Mesenchymal stem cell (in vitro differentiated cells and primary cell): Measurements from ENCODE around the gene MRM2.
A peak's percentile ranks its signal among the peaks of the same experiment; 100 is the strongest.

Experiments
- DNase-seq: peaks from one replicate; pipeline ENCODE4 v3.0.0-alpha.2; 2013
- H2AFZ ChIP-seq: one replicate; pipeline ENCODE4 v1.6.1; 2013; ENCODE audit warnings: low read depth, mild to moderate bottlenecking, control low read depth, inconsistent platforms, low read length, moderate library complexity
- H2AK5ac ChIP-seq: 2 replicates; pipeline ENCODE4 v1.6.1; 2013; ENCODE audit warnings: low read length, moderate library complexity, mild to moderate bottlenecking, inconsistent platforms; ENCODE audit not compliant: severe bottlenecking
- H2BK120ac ChIP-seq: one replicate; pipeline ENCODE4 v1.6.1; 2013; ENCODE audit warnings: low read depth, mild to moderate bottlenecking, inconsistent platforms, low read length, moderate library complexity
- H2BK12ac ChIP-seq, 2 experiments: one replicate each; pipeline ENCODE4 v1.6.1; 2013; ENCODE audit warnings: inconsistent platforms in 2 of 2, low read length in 2 of 2, mild to moderate bottlenecking in 2 of 2, moderate library complexity in 2 of 2, control low read depth in 1 of 2
- H2BK15ac ChIP-seq: one replicate; pipeline ENCODE4 v1.6.1; 2013; ENCODE audit warnings: mild to moderate bottlenecking, low read depth, inconsistent platforms; ENCODE audit not compliant: poor library complexity, severe bottlenecking
- H2BK5ac ChIP-seq: 2 replicates; pipeline ENCODE4 v1.6.1; 2013; ENCODE audit warnings: low read depth, mild to moderate bottlenecking, low read length, control low read depth, inconsistent platforms; ENCODE audit not compliant: poor library complexity, severe bottlenecking
- H3K14ac ChIP-seq, 2 experiments: one replicate each; pipeline ENCODE4 v1.6.1; 2013; ENCODE audit warnings: inconsistent platforms in 2 of 2, low read length in 2 of 2, control low read depth in 1 of 2, mild to moderate bottlenecking in 1 of 2, moderate library complexity in 1 of 2
- H3K18ac ChIP-seq, 2 experiments: one replicate each; pipeline ENCODE4 v1.6.1; 2013; ENCODE audit warnings: inconsistent platforms in 2 of 2, low read length in 2 of 2, control low read depth in 1 of 2, low read depth in 1 of 2, mild to moderate bottlenecking in 1 of 2
- H3K23ac ChIP-seq, 2 experiments: one replicate each; pipeline ENCODE4 v1.6.1; 2013; ENCODE audit warnings: inconsistent platforms in 2 of 2, low read length in 2 of 2, mild to moderate bottlenecking in 2 of 2, moderate library complexity in 2 of 2, control low read depth in 1 of 2
- H3K27ac ChIP-seq: 2 replicates; pipeline ENCODE4 v1.5.1; 2013; ENCODE audit warnings: mild to moderate bottlenecking, moderate library complexity, low read length, control low read depth, inconsistent platforms; ENCODE audit not compliant: poor library complexity, severe bottlenecking
- H3K27me3 ChIP-seq, 2 experiments: 2 replicates each; pipeline versions ENCODE4 v1.6.1 to v1.7.0; 2013; ENCODE audit warnings: low read length in 2 of 2, mild to moderate bottlenecking in 2 of 2, moderate library complexity in 2 of 2, control low read depth in 1 of 2, inconsistent platforms in 1 of 2; ENCODE audit not compliant: control insufficient read depth in 1 of 2, insufficient read depth in 1 of 2
- H3K36me3 ChIP-seq, 2 experiments: 2 replicates each; pipeline versions ENCODE4 v1.6.1 to v1.7.0; 2013; ENCODE audit warnings: low read length in 2 of 2, control low read depth in 1 of 2, inconsistent platforms in 1 of 2, low read depth in 1 of 2, mild to moderate bottlenecking in 1 of 2; ENCODE audit not compliant: insufficient read depth in 2 of 2, control insufficient read depth in 1 of 2
- H3K4ac ChIP-seq, 2 experiments: one replicate each; pipeline ENCODE4 v1.6.1; 2013; ENCODE audit warnings: inconsistent platforms in 2 of 2, low read length in 2 of 2, mild to moderate bottlenecking in 2 of 2, moderate library complexity in 2 of 2, control low read depth in 1 of 2, low read depth in 1 of 2
- H3K4me1 ChIP-seq: 2 replicates; pipeline ENCODE4 v1.6.1; 2013; ENCODE audit warnings: low read depth, low read length, control low read depth; ENCODE audit not compliant: control insufficient read depth, insufficient read depth
- H3K4me2 ChIP-seq: 2 replicates; pipeline ENCODE4 v1.6.1; 2013; ENCODE audit warnings: low read length, mild to moderate bottlenecking, inconsistent platforms; ENCODE audit not compliant: poor library complexity, severe bottlenecking
- H3K4me3 ChIP-seq, 2 experiments: 2 replicates each; pipeline versions ENCODE4 v1.5.1 to v1.7.0; 2013; ENCODE audit warnings: low read length in 2 of 2, mild to moderate bottlenecking in 2 of 2, control low read depth in 1 of 2, low read depth in 1 of 2; ENCODE audit not compliant: insufficient read depth in 1 of 2
- H3K79me1 ChIP-seq: replicated peaks from 2 replicates; pipeline ENCODE4 v1.6.1; 2013; ENCODE audit warnings: mild to moderate bottlenecking, control low read depth, low read length, inconsistent platforms; ENCODE audit not compliant: poor library complexity, severe bottlenecking
- H3K9ac ChIP-seq: 2 replicates; pipeline ENCODE4 v1.7.0; 2013; ENCODE audit warnings: mild to moderate bottlenecking, low read length, moderate library complexity
- H3K9me3 ChIP-seq: 2 replicates; pipeline ENCODE4 v1.7.0; 2013; ENCODE audit warnings: mild to moderate bottlenecking, low read length; ENCODE audit not compliant: control insufficient read depth
- H4K8ac ChIP-seq: one replicate; pipeline ENCODE4 v1.6.1; 2013; ENCODE audit warnings: inconsistent platforms, mild to moderate bottlenecking, low read length, moderate library complexity
- H4K91ac ChIP-seq: one replicate; pipeline ENCODE4 v1.6.1; 2013; ENCODE audit warnings: mild to moderate bottlenecking, low read length, inconsistent platforms
- WGBS: methylation state at CpG from one replicate; pipeline ENCODE4 v1.1.7; 2013; ENCODE audit warnings: mixed read lengths; 5-methylcytosine and 5-hydroxymethylcytosine counted together

The MRM2 gene

DNA sequence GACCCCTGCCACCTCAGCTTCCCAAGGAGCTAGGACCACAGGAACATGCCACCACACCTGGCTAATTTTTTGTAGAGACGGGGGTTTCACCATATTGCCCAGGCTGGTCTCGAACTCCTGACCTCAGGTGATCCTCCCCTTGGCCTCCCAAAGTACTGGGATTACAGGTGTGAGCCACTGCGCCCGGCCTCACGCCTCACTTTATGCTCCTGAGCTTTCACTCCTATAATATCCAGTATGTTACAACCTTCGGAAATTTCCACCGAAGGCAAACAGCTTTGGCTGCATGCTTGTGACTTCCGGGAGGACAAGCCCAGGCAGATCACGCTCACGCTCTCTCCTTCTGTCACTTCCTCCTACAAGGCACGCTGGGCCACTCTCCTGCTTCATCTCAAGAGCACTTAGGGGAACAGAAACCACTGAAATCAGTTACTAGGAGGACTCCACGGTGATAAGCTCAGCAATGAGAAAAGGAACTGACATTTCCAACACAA, 4.8 kb downstream of the MRM2 start:
- Histone ChIP-seq H3K4ac (no peak overlapping the region), H4K8ac (no peak overlapping the region), H3K9ac (no peak overlapping the region), H2BK5ac (no peak overlapping the region), H3K14ac (no peak overlapping the region), H2AFZ (no peak overlapping the region), H3K4me3 (no peak overlapping the region), H2BK15ac (no peak overlapping the region), H2AK5ac (no peak overlapping the region), H2BK12ac (no peak overlapping the region), H3K23ac (no peak overlapping the region), H3K36me3 (peaks cover 38 to 51% of the 10 kb centered on the region in 2 experiments), H2BK120ac (no peak overlapping the region), H3K27ac (no peak overlapping the region), H4K91ac (no peak overlapping the region), H3K4me1 (peaks cover 6% of the 10 kb centered on the region), H3K27me3 (no peaks in the 10 kb centered on the region), H3K18ac (no peak overlapping the region), H3K4me2 (no peak overlapping the region), H3K9me3 (no peaks in the 10 kb centered on the region), H3K79me1 (peaks cover 21% of the 10 kb centered on the region)
- WGBS: 92% methylated on average over 12 of the region's 12 CpGs
- DNase-seq: no peak

DNA sequence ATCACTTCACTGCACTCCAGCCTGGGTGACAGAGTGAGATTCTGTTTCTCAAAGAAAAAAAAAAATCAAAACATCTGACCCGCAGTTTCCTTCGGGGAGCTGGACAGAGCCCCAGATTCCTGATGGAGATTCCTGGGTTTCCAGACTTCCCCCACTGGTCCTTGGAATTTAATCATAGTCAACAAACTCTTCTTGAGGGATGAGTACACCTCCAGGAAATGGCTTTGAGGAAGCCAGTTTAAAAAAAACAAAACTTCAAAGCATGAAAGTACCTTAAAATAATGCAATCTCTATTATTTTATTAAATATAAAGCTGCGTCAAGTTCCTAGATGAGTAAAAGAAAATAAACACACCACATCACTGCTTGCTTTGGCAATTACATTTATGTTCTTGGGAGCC, 8.1 kb downstream of the MRM2 start:
- Histone ChIP-seq H2AFZ (no peak overlapping the region), H3K27me3 (no peaks in the 10 kb centered on the region), H3K4me2 (no peak overlapping the region), H3K4ac (no peak overlapping the region), H4K8ac (no peak overlapping the region), H2BK5ac (no peak overlapping the region), H2BK15ac (no peak overlapping the region), H3K9me3 (no peaks in the 10 kb centered on the region), H2BK120ac (no peak overlapping the region), H3K27ac (no peak overlapping the region), H3K23ac (no peak overlapping the region), H4K91ac (no peak overlapping the region), H3K4me1 (peaks cover 7% of the 10 kb centered on the region), H3K18ac (no peak overlapping the region), H3K14ac (no peak overlapping the region), H3K79me1 (peaks cover 29% of the 10 kb centered on the region), H2BK12ac (no peak overlapping the region), H3K36me3 (peaks cover 48 to 49% of the 10 kb centered on the region in 2 experiments), H2AK5ac (no peak overlapping the region), H3K4me3 (no peak overlapping the region), H3K9ac (peak overlapping the region; percentile 26)
- no peak for DNase-seq
- 98% methylated on average over 3 of the region's 3 CpGs for WGBS

DNA sequence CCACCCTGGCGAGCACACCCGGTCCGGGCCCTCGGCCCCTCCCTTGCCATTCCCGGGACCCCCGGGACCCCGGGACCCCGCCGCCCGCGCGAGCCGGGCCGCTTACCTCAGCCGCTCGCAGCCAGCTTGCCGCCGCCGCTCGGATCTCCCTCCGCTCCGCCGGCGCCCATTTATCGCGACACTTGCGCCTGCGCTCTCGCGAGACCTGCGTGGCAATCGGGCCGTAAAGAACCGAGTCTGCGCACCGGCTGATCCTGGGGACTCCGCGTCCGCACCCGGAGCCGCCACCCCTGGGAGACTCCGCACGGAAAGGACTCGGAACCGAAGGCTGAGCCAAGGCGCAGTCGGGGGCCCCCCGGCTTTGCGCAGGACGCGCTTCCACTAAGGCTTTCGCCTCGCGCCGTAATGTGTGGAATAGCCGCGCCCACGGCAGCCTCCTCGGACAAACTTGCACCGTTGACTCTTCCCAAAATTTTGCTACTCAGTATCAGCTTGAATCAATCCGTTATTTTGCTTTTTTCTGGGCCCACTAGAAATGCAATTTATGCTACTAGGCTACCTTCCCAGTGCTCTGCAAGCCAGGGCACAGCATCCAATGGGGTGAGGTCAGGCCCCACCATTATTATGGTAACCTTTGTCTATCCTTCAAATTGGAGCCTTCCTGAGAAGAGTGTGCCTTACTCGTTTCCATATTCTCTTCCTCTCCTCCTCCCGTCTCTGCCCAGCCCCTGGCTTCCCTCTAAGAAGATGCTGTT, 9.1 kb downstream of the MRM2 start, which contains the start of gene MAD1L1:
Gene MAD1L1, minus strand, starts transcription at position 180 of the 755 bp plus-strand sequence. CDS start 2,812 bp downstream, outside the sequence.
- H3K4ac ChIP-seq: peak within 1 kb of the TSS; percentile 75 to 83
- peak within 1 kb of the TSS; percentile 86 for H4K91ac ChIP-seq
- peaks cover 7% of the 10 kb centered on the region for H3K4me1 ChIP-seq
- peak; percentile 92 for DNase-seq
- H3K4me3 ChIP-seq: peak within 1 kb of the TSS; percentile 86 to 91
- H3K9me3 ChIP-seq: no peaks in the 10 kb centered on the region
- H3K79me1 ChIP-seq: peaks cover 29% of the 10 kb centered on the region
- peak within 1 kb of the TSS; percentile 95 for H2AFZ ChIP-seq
- peaks cover 42 to 43% of the 10 kb centered on the region in 2 experiments for H3K36me3 ChIP-seq
- no peak within 1 kb of the TSS for H2BK5ac ChIP-seq
- peak within 1 kb of the TSS in 1 of 2 experiments; percentile 29 for H3K23ac ChIP-seq
- peak within 1 kb of the TSS; percentile 40 to 92 for H3K18ac ChIP-seq
- no peaks in the 10 kb centered on the region for H3K27me3 ChIP-seq
- H3K14ac ChIP-seq: no peak within 1 kb of the TSS
- WGBS: under 1% methylated on average over 63 of the region's 63 CpGs
- H2AK5ac ChIP-seq: peak within 1 kb of the TSS; percentile 72
- H2BK15ac ChIP-seq: no peak within 1 kb of the TSS
- H3K4me2 ChIP-seq: peak within 1 kb of the TSS; percentile 84
- H3K9ac ChIP-seq: peak within 1 kb of the TSS; percentile 81
- peak within 1 kb of the TSS; percentile 75 for H2BK120ac ChIP-seq
- peak within 1 kb of the TSS; percentile 63 for H4K8ac ChIP-seq
- no peak within 1 kb of the TSS for H2BK12ac ChIP-seq
- H3K27ac ChIP-seq: peak within 1 kb of the TSS; percentile 61

DNA sequence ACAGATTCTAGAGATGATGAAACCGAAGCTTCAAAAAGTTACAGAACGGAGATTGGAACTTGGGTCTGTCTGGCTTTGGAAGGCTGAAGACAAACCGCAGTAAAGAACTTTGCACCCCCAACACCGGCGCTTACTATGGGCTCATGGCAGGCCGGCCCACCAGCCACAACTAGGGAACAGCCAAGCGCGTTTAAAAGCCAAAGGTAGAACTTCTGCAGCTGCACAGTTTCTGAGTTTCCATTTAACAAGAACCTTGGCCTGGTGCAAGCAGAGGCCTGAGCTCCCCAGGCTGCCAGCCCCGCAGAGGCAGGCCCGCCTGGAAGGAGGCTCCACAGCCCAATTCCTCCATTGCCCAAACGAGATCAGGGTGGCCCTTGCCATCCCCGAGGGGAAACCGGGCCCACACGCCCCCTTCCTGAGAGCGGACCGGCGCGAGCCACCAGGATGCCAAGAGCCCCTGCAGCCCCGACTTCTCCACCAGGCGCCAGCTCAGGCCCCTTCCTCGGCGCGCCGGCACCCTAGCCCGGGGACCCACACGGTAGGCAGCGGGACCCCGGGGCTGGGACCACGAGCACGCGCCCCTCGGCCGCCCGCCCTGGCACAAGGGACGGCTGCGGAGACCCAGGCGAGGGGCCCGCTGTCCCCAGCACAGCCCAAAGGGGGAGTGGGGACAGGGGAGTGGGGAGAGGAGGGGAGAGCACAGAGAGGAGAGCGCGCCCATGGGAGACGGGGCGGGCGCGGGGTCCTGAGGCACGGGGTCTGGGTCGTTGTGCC, 9.8 kb downstream of the MRM2 start:
- H3K14ac ChIP-seq: no peak overlapping the region
- H3K9ac ChIP-seq: peak overlapping the region; percentile 81
- H3K27ac ChIP-seq: no peak overlapping the region
- peaks cover 36% of the 10 kb centered on the region for H3K79me1 ChIP-seq
- H3K27me3 ChIP-seq: no peaks in the 10 kb centered on the region
- DNase-seq: peak; percentile 34
- peak overlapping the region; percentile 80 for H3K4me2 ChIP-seq
- no peak overlapping the region for H3K18ac ChIP-seq
- H3K23ac ChIP-seq: peak overlapping the region in 1 of 2 experiments; percentile 29
- H3K4me1 ChIP-seq: peaks cover 7% of the 10 kb centered on the region
- no peak overlapping the region for H3K4ac ChIP-seq
- WGBS: 6% methylated on average over 36 of the region's 46 CpGs
- no peaks in the 10 kb centered on the region for H3K9me3 ChIP-seq
- H2BK15ac ChIP-seq: no peak overlapping the region
- no peak overlapping the region for H2BK5ac ChIP-seq
- H3K36me3 ChIP-seq: peaks cover 39 to 43% of the 10 kb centered on the region in 2 experiments
- H2AFZ ChIP-seq: peak overlapping the region; percentile 8
- H2BK120ac ChIP-seq: no peak overlapping the region
- H2BK12ac ChIP-seq: no peak overlapping the region
- no peak overlapping the region for H2AK5ac ChIP-seq
- peak overlapping the region; percentile 86 to 91 for H3K4me3 ChIP-seq
- no peak overlapping the region for H4K91ac ChIP-seq
- H4K8ac ChIP-seq: no peak overlapping the region
